ENCODE measurements around the gene CPN2.
A peak's percentile ranks its signal among the peaks of the same experiment; 100 is the strongest.

The CPN2 gene

GRCh38 chr3:194387276-194387675 lies 36.1 kb upstream of the CPN2 start:
- H3K27ac Mint-ChIP-seq = no peak overlapping the region
- H3K36me3 Mint-ChIP-seq = peaks cover 6 to 9% of the 10 kb centered on the region in 2 donors
- DNase-seq (no peak), ATAC-seq (replicated peaks) (no peak)
- H3K4me1 Mint-ChIP-seq = no peaks in the 10 kb centered on the region
- H3K9me3 Mint-ChIP-seq = peaks cover 8 to 15% of the 10 kb centered on the region in 2 donors
- no peak overlapping the region for H3K4me3 Mint-ChIP-seq
- H3K27me3 Mint-ChIP-seq = peaks cover 23 to 45% of the 10 kb centered on the region in 2 donors

- H3K36me3 Mint-ChIP-seq = peaks cover 6 to 9% of the 10 kb centered on the region in 2 donors
- H3K9me3 Mint-ChIP-seq = peaks cover 8 to 15% of the 10 kb centered on the region in 2 donors
- ATAC-seq (replicated peaks) (no peak), DNase-seq (no peak)
- H3K27ac Mint-ChIP-seq = no peak overlapping the region
- H3K27me3 Mint-ChIP-seq = peaks cover 23 to 46% of the 10 kb centered on the region in 2 donors
- no peak overlapping the region for H3K4me3 Mint-ChIP-seq
- no peaks in the 10 kb centered on the region for H3K4me1 Mint-ChIP-seq
These were observed 35.5 kb upstream of the CPN2 start for GRCh38 chr3:194386648-194387047.

- H3K27me3 Mint-ChIP-seq = peaks cover 23 to 45% of the 10 kb centered on the region in 2 donors
- H3K36me3 Mint-ChIP-seq = peaks cover 6 to 9% of the 10 kb centered on the region in 2 donors
- H3K27ac Mint-ChIP-seq = no peak overlapping the region
- no peak overlapping the region for H3K4me3 Mint-ChIP-seq
- ATAC-seq (replicated peaks) (no peak), DNase-seq (no peak)
- H3K9me3 Mint-ChIP-seq = peaks cover 8 to 11% of the 10 kb centered on the region in 2 donors
- no peaks in the 10 kb centered on the region for H3K4me1 Mint-ChIP-seq
These were observed 34.9 kb upstream of the CPN2 start for GRCh38 chr3:194386066-194386465.

GRCh38 chr3:194384569-194385001 lies 33.5 kb upstream of the CPN2 start:
- Mint-ChIP-seq H3K36me3 (no peaks in the 10 kb centered on the region), H3K4me3 (no peak overlapping the region), H3K27me3 (peaks cover 32 to 45% of the 10 kb centered on the region in 2 donors), H3K4me1 (no peaks in the 10 kb centered on the region), H3K27ac (no peak overlapping the region), H3K9me3 (no peaks in the 10 kb centered on the region)
- ATAC-seq (replicated peaks) (no peak), DNase-seq (no peak)

GRCh38 chr3:194384156-194384555 lies 33.0 kb upstream of the CPN2 start:
- Mint-ChIP-seq H3K9me3 (no peaks in the 10 kb centered on the region), H3K27ac (no peak overlapping the region), H3K36me3 (no peaks in the 10 kb centered on the region), H3K4me3 (no peak overlapping the region), H3K4me1 (no peaks in the 10 kb centered on the region), H3K27me3 (peaks cover 29 to 45% of the 10 kb centered on the region in 2 donors)
- DNase-seq (no peak), ATAC-seq (replicated peaks) (no peak)

GRCh38 chr3:194383276-194383940 lies 32.3 kb upstream of the CPN2 start:
- no peak for ATAC-seq (replicated peaks)
- H3K27ac Mint-ChIP-seq = no peak overlapping the region
- H3K27me3 Mint-ChIP-seq = peaks cover 34 to 51% of the 10 kb centered on the region in 2 donors
- no peaks in the 10 kb centered on the region for H3K9me3 Mint-ChIP-seq
- H3K4me3 Mint-ChIP-seq = no peak overlapping the region
- H3K36me3 Mint-ChIP-seq = no peaks in the 10 kb centered on the region
- DNase-seq = no peak
- H3K4me1 Mint-ChIP-seq = no peaks in the 10 kb centered on the region

GRCh38 chr3:194382892-194383223 lies 31.7 kb upstream of the CPN2 start:
- ATAC-seq (replicated peaks) (no peak), DNase-seq (no peak)
- Mint-ChIP-seq H3K9me3 (no peaks in the 10 kb centered on the region), H3K4me1 (no peaks in the 10 kb centered on the region), H3K4me3 (no peak overlapping the region), H3K36me3 (no peaks in the 10 kb centered on the region), H3K27ac (no peak overlapping the region), H3K27me3 (peaks cover 37 to 54% of the 10 kb centered on the region in 2 donors)

- H3K4me1 Mint-ChIP-seq = no peaks in the 10 kb centered on the region
- no peak overlapping the region for H3K27ac Mint-ChIP-seq
- no peak overlapping the region for H3K4me3 Mint-ChIP-seq
- no peaks in the 10 kb centered on the region for H3K9me3 Mint-ChIP-seq
- no peak for ATAC-seq (replicated peaks)
- H3K27me3 Mint-ChIP-seq = peaks cover 33 to 50% of the 10 kb centered on the region in 2 donors
- no peak for DNase-seq
- H3K36me3 Mint-ChIP-seq = no peaks in the 10 kb centered on the region
These were observed 31.2 kb upstream of the CPN2 start for GRCh38 chr3:194382196-194382891.

GRCh38 chr3:194381460-194381875 lies 30.3 kb upstream of the CPN2 start:
- Mint-ChIP-seq H3K36me3 (no peaks in the 10 kb centered on the region), H3K9me3 (no peaks in the 10 kb centered on the region), H3K27me3 (peaks cover 33 to 59% of the 10 kb centered on the region in 2 donors), H3K27ac (no peak overlapping the region), H3K4me1 (no peaks in the 10 kb centered on the region), H3K4me3 (no peak overlapping the region)
- DNase-seq (no peak), ATAC-seq (replicated peaks) (no peak)

- DNase-seq (no peak), ATAC-seq (replicated peaks) (no peak)
- Mint-ChIP-seq H3K4me3 (no peak overlapping the region), H3K27me3 (peaks cover 42 to 70% of the 10 kb centered on the region in 2 donors), H3K27ac (no peak overlapping the region), H3K36me3 (no peaks in the 10 kb centered on the region), H3K9me3 (no peaks in the 10 kb centered on the region), H3K4me1 (no peaks in the 10 kb centered on the region)
These were observed 29.2 kb upstream of the CPN2 start for GRCh38 chr3:194380326-194380725.

GRCh38 chr3:194379651-194380050 lies 28.5 kb upstream of the CPN2 start:
- H3K4me1 Mint-ChIP-seq = no peaks in the 10 kb centered on the region
- ATAC-seq (replicated peaks) (no peak), DNase-seq (no peak)
- no peak overlapping the region for H3K4me3 Mint-ChIP-seq
- no peak overlapping the region for H3K27ac Mint-ChIP-seq
- no peaks in the 10 kb centered on the region for H3K36me3 Mint-ChIP-seq
- peaks cover 44 to 72% of the 10 kb centered on the region in 2 donors for H3K27me3 Mint-ChIP-seq
- no peaks in the 10 kb centered on the region for H3K9me3 Mint-ChIP-seq

GRCh38 chr3:194379231-194379630 lies 28.1 kb upstream of the CPN2 start:
- peaks cover 43 to 69% of the 10 kb centered on the region in 2 donors for H3K27me3 Mint-ChIP-seq
- no peak overlapping the region for H3K4me3 Mint-ChIP-seq
- H3K36me3 Mint-ChIP-seq = no peaks in the 10 kb centered on the region
- no peak overlapping the region for H3K27ac Mint-ChIP-seq
- no peak for ATAC-seq (replicated peaks)
- H3K9me3 Mint-ChIP-seq = no peaks in the 10 kb centered on the region
- DNase-seq = no peak
- no peaks in the 10 kb centered on the region for H3K4me1 Mint-ChIP-seq

GRCh38 chr3:194377708-194378107 lies 26.6 kb upstream of the CPN2 start:
- ATAC-seq (replicated peaks) = no peak
- H3K27me3 Mint-ChIP-seq = peaks cover 33 to 62% of the 10 kb centered on the region in 2 donors
- no peaks in the 10 kb centered on the region for H3K36me3 Mint-ChIP-seq
- no peak overlapping the region for H3K4me3 Mint-ChIP-seq
- no peak overlapping the region for H3K27ac Mint-ChIP-seq
- DNase-seq = no peak
- no peaks in the 10 kb centered on the region for H3K9me3 Mint-ChIP-seq
- no peaks in the 10 kb centered on the region for H3K4me1 Mint-ChIP-seq

- Mint-ChIP-seq H3K4me3 (no peak overlapping the region), H3K4me1 (no peaks in the 10 kb centered on the region), H3K36me3 (no peaks in the 10 kb centered on the region), H3K27me3 (peaks cover 46 to 64% of the 10 kb centered on the region in 2 donors), H3K9me3 (no peaks in the 10 kb centered on the region), H3K27ac (no peak overlapping the region)
- ATAC-seq (replicated peaks) = no peak
- no peak for DNase-seq
These were observed 25.1 kb upstream of the CPN2 start for GRCh38 chr3:194376241-194376560.

GRCh38 chr3:194375473-194376240 lies 24.5 kb upstream of the CPN2 start:
- H3K36me3 Mint-ChIP-seq = no peaks in the 10 kb centered on the region
- H3K27me3 Mint-ChIP-seq = peaks cover 49 to 69% of the 10 kb centered on the region in 2 donors
- ATAC-seq (replicated peaks) (no peak), DNase-seq (no peak)
- H3K4me1 Mint-ChIP-seq = no peaks in the 10 kb centered on the region
- H3K27ac Mint-ChIP-seq = peak overlapping the region; percentile 22
- no peak overlapping the region for H3K4me3 Mint-ChIP-seq
- H3K9me3 Mint-ChIP-seq = no peaks in the 10 kb centered on the region

Measured in stimulated activated naive B cell treated with anti-CD40 and anti-IgM and Interleukin-4, amounts not matched to agents 10 μg/mL and 1 μg/mL and 100 μg/mL, for 72 hours (primary cell).